HepG2 (cell line): Measurements from ENCODE around the gene GPR107. TPM values are rescaled to one million over a fixed set of nuclear protein-coding genes. Genes with fewer than 3 reads are reported as not detected.

ENCODE experiments used
- ELK4 ChIP-seq: sonication (generic); formaldehyde crosslinking; IDR thresholded peaks from 2 replicates; pipeline ENCODE4 v1.9.0; 2021; ENCODE audit warnings: missing genetic modification reagents, borderline replicate concordance
- GPN1 ChIP-seq: sonication (generic); formaldehyde crosslinking; IDR thresholded peaks from 2 replicates; pipeline ENCODE4 v1.5.1; 2020; ENCODE audit warnings: missing genetic modification reagents, borderline replicate concordance
- GTF2F1 ChIP-seq: fragments of 150-350 bp; IDR thresholded peaks from 2 replicates; pipeline ENCODE4 v1.6.1; 2014; ENCODE audit warnings: low read length
- HDAC1 ChIP-seq: sonication (generic); formaldehyde crosslinking; IDR thresholded peaks from 2 replicates; pipeline ENCODE4 v1.5.1; 2020; ENCODE audit warnings: mild to moderate bottlenecking, missing genetic modification reagents
- KDM3A ChIP-seq: IDR thresholded peaks from 2 replicates; pipeline ENCODE4 v1.6.1; 2018; ENCODE audit warnings: low read depth, missing compliant biosample characterization
- NPAS2 ChIP-seq: sonication (generic); formaldehyde crosslinking; IDR thresholded peaks from 2 replicates; pipeline ENCODE4 v1.8.0; 2022; ENCODE audit warnings: mild to moderate bottlenecking, missing genetic modification reagents, borderline replicate concordance
- PLSCR1 ChIP-seq: sonication (generic); formaldehyde crosslinking; IDR thresholded peaks from 2 replicates; pipeline ENCODE4 v1.5.0; 2020; ENCODE audit warnings: missing genetic modification reagents, mild to moderate bottlenecking, borderline replicate concordance
- SP2 ChIP-seq: sonication (generic); formaldehyde crosslinking; IDR thresholded peaks from 2 replicates; pipeline ENCODE4 v1.5.1; 2020; ENCODE audit warnings: mild to moderate bottlenecking, missing genetic modification reagents
- TCF7 ChIP-seq: sonication (generic); IDR thresholded peaks from 2 replicates; pipeline ENCODE4 v1.6.1; 2016; ENCODE audit warnings: antibody characterized with exemption, low read depth
- ZC3H4 ChIP-seq: sonication (generic); formaldehyde crosslinking; IDR thresholded peaks from 2 replicates; pipeline ENCODE4 v1.4.0; 2020; ENCODE audit warnings: missing genetic modification reagents, borderline replicate concordance
- ZNF326 ChIP-seq: sonication (generic); formaldehyde crosslinking; IDR thresholded peaks from 2 replicates; pipeline ENCODE4 v1.4.0; 2020; ENCODE audit warnings: missing genetic modification reagents, borderline replicate concordance
- ZNF589 ChIP-seq: sonication (generic); formaldehyde crosslinking; conservative IDR thresholded peaks from 2 replicates; pipeline ENCODE4 v1.8.0; 2022; ENCODE audit warnings: mild to moderate bottlenecking, moderate library complexity, missing genetic modification reagents
- ZNF644 ChIP-seq: IDR thresholded peaks from 2 replicates; pipeline ENCODE4 v1.6.1; 2016; ENCODE audit warnings: low read depth
- ZSCAN29 ChIP-seq: sonication (generic); formaldehyde crosslinking; conservative IDR thresholded peaks from 2 replicates; pipeline ENCODE4 v1.4.0; 2020; ENCODE audit warnings: mild to moderate bottlenecking, missing genetic modification reagents
- polyA plus RNA-seq, 8 experiments: library from polyadenylated mRNA; depleted of rRNA in 3 of 8; stranded (reverse) in 7 of 8; unstranded in 1 of 8; fragments of >200 nt; fragmentation: Illumina TruSeq in 4 of 8; extraction: Trizol in 4 of 8; gene quantifications; 2 replicates each; pipeline versions ENCODE4 v1.2.1 to v1.2.3, GENCODE V29; 2011 to 2016; ENCODE audit warnings: low read depth in 4 of 8, missing spikeins in 1 of 8, mixed read lengths in 1 of 8; ENCODE audit not compliant: insufficient read depth in 1 of 8
- total RNA-seq, 5 experiments: library from RNA; depleted of rRNA; stranded (reverse); fragments of >200 nt; fragmentation: Illumina TruSeq; extraction: Trizol; gene quantifications; 2 replicates each; pipeline ENCODE4 v1.2.3, GENCODE V29; 2016; ENCODE audit warnings: low read depth in 1 of 5
- TF ChIP-seq, protein P1 (sequence below): sonication (generic); formaldehyde crosslinking; IDR thresholded peaks from 2 replicates; pipeline ENCODE4 v1.4.0; 2020; ENCODE audit warnings: missing genetic modification reagents, borderline replicate concordance
- TF ChIP-seq, protein P2 (sequence below): sonication (generic); formaldehyde crosslinking; IDR thresholded peaks from 2 replicates; pipeline ENCODE4 v1.4.0; 2020; ENCODE audit warnings: missing genetic modification reagents
- TF ChIP-seq, protein P3 (sequence below): sonication (generic); formaldehyde crosslinking; IDR thresholded peaks from 2 replicates; pipeline ENCODE4 v1.4.0; 2020; ENCODE audit warnings: missing genetic modification reagents
- TF ChIP-seq, protein P4 (sequence below): sonication (generic); formaldehyde crosslinking; IDR thresholded peaks from 2 replicates; pipeline ENCODE4 v1.4.0; 2020; ENCODE audit warnings: low read depth, mild to moderate bottlenecking, missing genetic modification reagents
- TF ChIP-seq, protein P5 (sequence below): sonication (generic); formaldehyde crosslinking; IDR thresholded peaks from 2 replicates; pipeline ENCODE4 v1.5.1; 2020; ENCODE audit warnings: mild to moderate bottlenecking, moderate library complexity, missing genetic modification reagents

The GPR107 gene
- total and polyA plus RNA-seq, 2 of the 13 experiments (the other 11 are each of a cell fraction or from before 2014, with no cell fraction given): 22.5 to 24.4 TPM

GRCh38 chr9:130053504-130054324, at the start of gene GPR107 (continued):
- TF ChIP-seq, protein P1, sequence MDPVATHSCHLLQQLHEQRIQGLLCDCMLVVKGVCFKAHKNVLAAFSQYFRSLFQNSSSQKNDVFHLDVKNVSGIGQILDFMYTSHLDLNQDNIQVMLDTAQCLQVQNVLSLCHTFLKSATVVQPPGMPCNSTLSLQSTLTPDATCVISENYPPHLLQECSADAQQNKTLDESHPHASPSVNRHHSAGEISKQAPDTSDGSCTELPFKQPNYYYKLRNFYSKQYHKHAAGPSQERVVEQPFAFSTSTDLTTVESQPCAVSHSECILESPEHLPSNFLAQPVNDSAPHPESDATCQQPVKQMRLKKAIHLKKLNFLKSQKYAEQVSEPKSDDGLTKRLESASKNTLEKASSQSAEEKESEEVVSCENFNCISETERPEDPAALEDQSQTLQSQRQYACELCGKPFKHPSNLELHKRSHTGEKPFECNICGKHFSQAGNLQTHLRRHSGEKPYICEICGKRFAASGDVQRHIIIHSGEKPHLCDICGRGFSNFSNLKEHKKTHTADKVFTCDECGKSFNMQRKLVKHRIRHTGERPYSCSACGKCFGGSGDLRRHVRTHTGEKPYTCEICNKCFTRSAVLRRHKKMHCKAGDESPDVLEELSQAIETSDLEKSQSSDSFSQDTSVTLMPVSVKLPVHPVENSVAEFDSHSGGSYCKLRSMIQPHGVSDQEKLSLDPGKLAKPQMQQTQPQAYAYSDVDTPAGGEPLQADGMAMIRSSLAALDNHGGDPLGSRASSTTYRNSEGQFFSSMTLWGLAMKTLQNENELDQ (CRISPR knock-in tag): no peak
- TF ChIP-seq KDM3A (CRISPR knock-in tag) (peak; percentile 72; the same call in 1 of the 2 replicates), ZNF326 (CRISPR knock-in tag) (no peak), HDAC1 (peak; percentile 24; the same call in 1 of the 2 replicates), NPAS2 (no peak), ZNF589 (CRISPR knock-in tag) (no peak), GTF2F1 (no peak), ZSCAN29 (CRISPR knock-in tag) (no peak), PLSCR1 (CRISPR knock-in tag) (no peak), ZNF644 (CRISPR knock-in tag) (no peak), ELK4 (no peak), GPN1 (CRISPR knock-in tag) (no peak), SP2 (CRISPR knock-in tag) (peak; percentile 56; the same call in 1 of the 2 replicates), TCF7 (no peak), ZC3H4 (CRISPR knock-in tag) (no peak)
- TF ChIP-seq, protein P2, sequence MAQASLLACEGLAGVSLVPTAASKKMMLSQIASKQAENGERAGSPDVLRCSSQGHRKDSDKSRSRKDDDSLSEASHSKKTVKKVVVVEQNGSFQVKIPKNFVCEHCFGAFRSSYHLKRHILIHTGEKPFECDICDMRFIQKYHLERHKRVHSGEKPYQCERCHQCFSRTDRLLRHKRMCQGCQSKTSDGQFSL (CRISPR knock-in tag): no peak
- TF ChIP-seq, protein P3, sequence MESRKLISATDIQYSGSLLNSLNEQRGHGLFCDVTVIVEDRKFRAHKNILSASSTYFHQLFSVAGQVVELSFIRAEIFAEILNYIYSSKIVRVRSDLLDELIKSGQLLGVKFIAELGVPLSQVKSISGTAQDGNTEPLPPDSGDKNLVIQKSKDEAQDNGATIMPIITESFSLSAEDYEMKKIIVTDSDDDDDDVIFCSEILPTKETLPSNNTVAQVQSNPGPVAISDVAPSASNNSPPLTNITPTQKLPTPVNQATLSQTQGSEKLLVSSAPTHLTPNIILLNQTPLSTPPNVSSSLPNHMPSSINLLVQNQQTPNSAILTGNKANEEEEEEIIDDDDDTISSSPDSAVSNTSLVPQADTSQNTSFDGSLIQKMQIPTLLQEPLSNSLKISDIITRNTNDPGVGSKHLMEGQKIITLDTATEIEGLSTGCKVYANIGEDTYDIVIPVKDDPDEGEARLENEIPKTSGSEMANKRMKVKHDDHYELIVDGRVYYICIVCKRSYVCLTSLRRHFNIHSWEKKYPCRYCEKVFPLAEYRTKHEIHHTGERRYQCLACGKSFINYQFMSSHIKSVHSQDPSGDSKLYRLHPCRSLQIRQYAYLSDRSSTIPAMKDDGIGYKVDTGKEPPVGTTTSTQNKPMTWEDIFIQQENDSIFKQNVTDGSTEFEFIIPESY: no peak
- TF ChIP-seq, protein P4, sequence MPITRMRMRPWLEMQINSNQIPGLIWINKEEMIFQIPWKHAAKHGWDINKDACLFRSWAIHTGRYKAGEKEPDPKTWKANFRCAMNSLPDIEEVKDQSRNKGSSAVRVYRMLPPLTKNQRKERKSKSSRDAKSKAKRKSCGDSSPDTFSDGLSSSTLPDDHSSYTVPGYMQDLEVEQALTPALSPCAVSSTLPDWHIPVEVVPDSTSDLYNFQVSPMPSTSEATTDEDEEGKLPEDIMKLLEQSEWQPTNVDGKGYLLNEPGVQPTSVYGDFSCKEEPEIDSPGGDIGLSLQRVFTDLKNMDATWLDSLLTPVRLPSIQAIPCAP (CRISPR knock-in tag): no peak
- TF ChIP-seq, protein P5, sequence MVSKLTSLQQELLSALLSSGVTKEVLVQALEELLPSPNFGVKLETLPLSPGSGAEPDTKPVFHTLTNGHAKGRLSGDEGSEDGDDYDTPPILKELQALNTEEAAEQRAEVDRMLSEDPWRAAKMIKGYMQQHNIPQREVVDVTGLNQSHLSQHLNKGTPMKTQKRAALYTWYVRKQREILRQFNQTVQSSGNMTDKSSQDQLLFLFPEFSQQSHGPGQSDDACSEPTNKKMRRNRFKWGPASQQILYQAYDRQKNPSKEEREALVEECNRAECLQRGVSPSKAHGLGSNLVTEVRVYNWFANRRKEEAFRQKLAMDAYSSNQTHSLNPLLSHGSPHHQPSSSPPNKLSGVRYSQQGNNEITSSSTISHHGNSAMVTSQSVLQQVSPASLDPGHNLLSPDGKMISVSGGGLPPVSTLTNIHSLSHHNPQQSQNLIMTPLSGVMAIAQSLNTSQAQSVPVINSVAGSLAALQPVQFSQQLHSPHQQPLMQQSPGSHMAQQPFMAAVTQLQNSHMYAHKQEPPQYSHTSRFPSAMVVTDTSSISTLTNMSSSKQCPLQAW (CRISPR knock-in tag): peak; percentile 47; the same call in 1 of the 2 replicates
